ENCODE data around the gene TENM4. TPM values are rescaled to one million over a fixed set of nuclear protein-coding genes. Genes with fewer than 3 reads are reported as not detected.

Gene TENM4
- total RNA-seq, 2 donors from 2014 or later, result 68.2 to 130 TPM

DNA sequence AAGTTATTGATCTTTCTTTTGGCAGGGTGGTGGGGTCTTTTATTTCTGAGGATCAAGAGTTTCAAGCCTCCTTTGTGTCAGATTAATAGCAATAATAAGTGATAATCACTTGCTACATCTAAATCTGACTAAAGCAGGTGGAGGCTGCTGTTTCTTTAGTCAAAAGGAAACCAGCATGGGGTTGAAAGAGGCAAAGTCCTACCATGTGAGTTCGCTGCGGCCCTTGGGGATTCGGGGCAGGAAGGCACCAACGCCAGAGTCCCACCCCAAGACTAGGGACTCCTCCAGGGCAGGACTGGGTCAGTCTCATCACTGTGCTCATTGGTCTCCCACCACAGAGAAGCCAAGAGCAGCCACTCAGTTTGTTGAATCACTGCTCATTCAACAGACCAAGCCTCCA lies 73.0 kb downstream of the TENM4 start:
- TF ChIP-seq, protein P1, sequence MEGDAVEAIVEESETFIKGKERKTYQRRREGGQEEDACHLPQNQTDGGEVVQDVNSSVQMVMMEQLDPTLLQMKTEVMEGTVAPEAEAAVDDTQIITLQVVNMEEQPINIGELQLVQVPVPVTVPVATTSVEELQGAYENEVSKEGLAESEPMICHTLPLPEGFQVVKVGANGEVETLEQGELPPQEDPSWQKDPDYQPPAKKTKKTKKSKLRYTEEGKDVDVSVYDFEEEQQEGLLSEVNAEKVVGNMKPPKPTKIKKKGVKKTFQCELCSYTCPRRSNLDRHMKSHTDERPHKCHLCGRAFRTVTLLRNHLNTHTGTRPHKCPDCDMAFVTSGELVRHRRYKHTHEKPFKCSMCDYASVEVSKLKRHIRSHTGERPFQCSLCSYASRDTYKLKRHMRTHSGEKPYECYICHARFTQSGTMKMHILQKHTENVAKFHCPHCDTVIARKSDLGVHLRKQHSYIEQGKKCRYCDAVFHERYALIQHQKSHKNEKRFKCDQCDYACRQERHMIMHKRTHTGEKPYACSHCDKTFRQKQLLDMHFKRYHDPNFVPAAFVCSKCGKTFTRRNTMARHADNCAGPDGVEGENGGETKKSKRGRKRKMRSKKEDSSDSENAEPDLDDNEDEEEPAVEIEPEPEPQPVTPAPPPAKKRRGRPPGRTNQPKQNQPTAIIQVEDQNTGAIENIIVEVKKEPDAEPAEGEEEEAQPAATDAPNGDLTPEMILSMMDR (conservative IDR thresholded peaks at IDR 0.05), result no peak
- Histone ChIP-seq H3K27ac (ENCODE audit: low read depth, low read length) (no peak overlapping the region), H3K9me3 (ENCODE audit: control insufficient read depth, low read length) (no peaks in the 10 kb centered on the region), H3K4me1 (ENCODE audit: control insufficient read depth, insufficient read depth, low read length) (peaks cover 50% of the 10 kb centered on the region), H3K27me3 (ENCODE audit: control insufficient read depth, insufficient read depth, low read length, poor library complexity, severe bottlenecking) (no peaks in the 10 kb centered on the region), H3K36me3 (ENCODE audit: control insufficient read depth, insufficient read depth, low read length) (no peaks in the 10 kb centered on the region), H3K9ac (ENCODE audit: extremely low read depth, low read length, poor library complexity, severe bottlenecking) (no peak overlapping the region), H3K4me3 (ENCODE audit: low read length) (no peak overlapping the region)
- Mint-ChIP-seq H3K27ac (peak overlapping the region; percentile 70), H3K9me3 (no peaks in the 10 kb centered on the region), H3K4me3 (peak overlapping the region; percentile 9), H3K27me3 (ENCODE audit: insufficient read depth) (no peaks in the 10 kb centered on the region), H3K36me3 (ENCODE audit: low read depth) (no peaks in the 10 kb centered on the region), H3K4me1 (peaks cover 88% of the 10 kb centered on the region)
- peak; percentile 59 for DNase-seq
- 63% methylated on average over 4 of the region's 4 CpGs; no CpG with 5 or more reads in 1 of the 2 experiments for WGBS, 2 experiments (ENCODE audit: insufficient coverage in 1 of 2, insufficient read length in 1 of 2)

DNA sequence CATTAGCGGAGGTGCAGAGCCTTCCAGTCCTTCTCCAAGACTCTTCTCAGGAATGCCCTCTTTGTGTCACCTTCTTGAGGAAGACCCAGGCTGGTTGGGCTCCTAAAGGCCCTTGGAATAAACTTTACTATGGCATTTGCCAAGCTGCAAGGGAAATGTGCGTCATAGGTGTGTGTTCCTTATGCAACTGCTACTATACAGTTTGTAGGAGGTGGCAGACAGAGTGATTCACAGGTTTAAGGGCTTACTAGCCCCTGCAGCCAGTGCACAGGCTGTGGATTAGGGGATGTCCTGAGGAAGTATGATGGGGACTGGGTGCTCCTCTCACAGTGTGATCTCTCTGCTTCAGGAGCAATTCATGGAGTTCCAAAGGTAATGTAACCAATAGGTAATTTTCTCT lies 74.6 kb downstream of the TENM4 start:
- no peak overlapping the region for H3K4me3 Mint-ChIP-seq
- H3K27ac Mint-ChIP-seq, result peak overlapping the region; percentile 64
- no peaks in the 10 kb centered on the region for H3K36me3 ChIP-seq (ENCODE audit: control insufficient read depth, insufficient read depth, low read length)
- no peak overlapping the region for H3K4me3 ChIP-seq (ENCODE audit: low read length)
- peaks cover 73% of the 10 kb centered on the region for H3K4me1 Mint-ChIP-seq
- TF ChIP-seq, protein P1 (conservative IDR thresholded peaks at IDR 0.05), result no peak
- peaks cover 43% of the 10 kb centered on the region for H3K4me1 ChIP-seq (ENCODE audit: control insufficient read depth, insufficient read depth, low read length)
- H3K27me3 Mint-ChIP-seq (ENCODE audit: insufficient read depth), result no peaks in the 10 kb centered on the region
- H3K9me3 ChIP-seq (ENCODE audit: control insufficient read depth, low read length), result no peaks in the 10 kb centered on the region
- DNase-seq, result peak; percentile 69
- WGBS, 2 experiments (ENCODE audit: insufficient coverage in 1 of 2, insufficient read length in 1 of 2), result 80 to 89% methylated on average over 1 to 2 of the region's 2 CpGs
- H3K27me3 ChIP-seq (ENCODE audit: control insufficient read depth, insufficient read depth, low read length, poor library complexity, severe bottlenecking), result no peaks in the 10 kb centered on the region
- H3K36me3 Mint-ChIP-seq (ENCODE audit: low read depth), result no peaks in the 10 kb centered on the region
- no peak overlapping the region for H3K27ac ChIP-seq (ENCODE audit: low read depth, low read length)
- no peak overlapping the region for H3K9ac ChIP-seq (ENCODE audit: extremely low read depth, low read length, poor library complexity, severe bottlenecking)
- no peaks in the 10 kb centered on the region for H3K9me3 Mint-ChIP-seq

DNA sequence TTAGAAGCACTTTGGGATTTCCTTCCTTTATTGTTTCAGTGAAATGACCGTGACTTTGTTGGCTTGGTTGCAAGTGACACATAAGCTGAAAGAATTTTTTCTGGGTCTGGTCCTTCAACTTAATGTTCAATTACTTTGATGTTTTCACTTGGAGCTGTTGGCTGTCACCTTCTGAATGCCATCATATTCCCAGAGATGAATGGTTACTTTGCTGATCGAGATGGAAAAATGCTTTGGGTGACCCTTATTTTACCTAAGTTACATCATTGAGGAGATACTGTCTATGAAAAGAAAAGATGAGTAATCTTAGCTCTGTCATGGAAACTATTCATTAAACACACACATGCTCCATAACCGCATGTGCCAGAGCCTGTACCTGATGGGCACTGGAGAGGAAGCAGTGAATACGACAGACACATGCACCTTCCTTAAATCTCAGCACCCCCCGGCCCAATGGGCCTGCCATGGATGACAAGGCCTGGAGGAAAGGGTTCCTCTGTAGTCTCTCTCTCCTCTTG lies 76.9 kb downstream of the TENM4 start:
- no peak for DNase-seq
- Mint-ChIP-seq H3K27me3 (ENCODE audit: insufficient read depth) (no peaks in the 10 kb centered on the region), H3K9me3 (no peaks in the 10 kb centered on the region), H3K4me3 (no peak overlapping the region), H3K36me3 (ENCODE audit: low read depth) (no peaks in the 10 kb centered on the region), H3K4me1 (peaks cover 51% of the 10 kb centered on the region), H3K27ac (no peak overlapping the region)
- Histone ChIP-seq H3K9me3 (ENCODE audit: control insufficient read depth, low read length) (no peaks in the 10 kb centered on the region), H3K36me3 (ENCODE audit: control insufficient read depth, insufficient read depth, low read length) (no peaks in the 10 kb centered on the region), H3K4me1 (ENCODE audit: control insufficient read depth, insufficient read depth, low read length) (peaks cover 38% of the 10 kb centered on the region), H3K27ac (ENCODE audit: low read depth, low read length) (no peak overlapping the region), H3K9ac (ENCODE audit: extremely low read depth, low read length, poor library complexity, severe bottlenecking) (no peak overlapping the region), H3K27me3 (ENCODE audit: control insufficient read depth, insufficient read depth, low read length, poor library complexity, severe bottlenecking) (no peaks in the 10 kb centered on the region), H3K4me3 (ENCODE audit: low read length) (no peak overlapping the region)
- 98 to 100% methylated on average over 2 to 5 of the region's 5 CpGs for WGBS, 2 experiments (ENCODE audit: insufficient coverage in 1 of 2, insufficient read length in 1 of 2)
- TF ChIP-seq, protein P1 (conservative IDR thresholded peaks at IDR 0.05), result no peak

Measured in endodermal cell (in vitro differentiated cells).